H1 (cell line): Measurements from ENCODE around the gene ABHD16A. TPM values are rescaled to one million over a fixed set of nuclear protein-coding genes. Genes with fewer than 3 reads are reported as not detected.

ENCODE experiments used
- CTCF ChIA-PET: fragments of 300-600 bp; sonication (Branson Sonifier 250); formaldehyde crosslinking; loops from one replicate; lab custom pipeline; 2021; ENCODE audit not compliant: partially characterized antibody; lab: Charles Lee
- POLR2A ChIA-PET: fragments of 300-600 bp; sonication (Branson Sonifier 250); formaldehyde crosslinking; loops from one replicate; lab custom pipeline; 2021; ENCODE audit warnings: inconsistent platforms; ENCODE audit not compliant: partially characterized antibody; lab: Charles Lee
- DNase-seq, 2 experiments: peaks; one replicate each; pipeline versions ENCODE4 v3.0.0 to v3.0.0-alpha.2; 2010 to 2022; ENCODE audit warnings: low spot score in 2 of 2, low read depth in 1 of 2, mixed read lengths in 1 of 2
- FAIRE-seq: peaks from 2 replicates; lab custom pipeline; 2011; peaks lifted over from hg19 to GRCh38; lab: Jason Lieb, UNC
- H2AFZ ChIP-seq: 2 replicates; pipeline ENCODE4 v1.8.1; 2012; ENCODE audit warnings: low read length, inconsistent platforms
- H2AK5ac ChIP-seq: 2 replicates; pipeline ENCODE4 v1.6.1; 2013; ENCODE audit warnings: low read depth, low read length
- H2BK120ac ChIP-seq: replicated peaks from 2 replicates; pipeline ENCODE3; 2013; ENCODE audit warnings: low read depth, low read length, inconsistent platforms
- H2BK12ac ChIP-seq: 2 replicates; pipeline ENCODE4 v1.6.1; 2013; ENCODE audit warnings: low read depth, low read length
- H2BK15ac ChIP-seq: 2 replicates; pipeline ENCODE4 v1.6.1; 2013; ENCODE audit warnings: low read length
- H2BK20ac ChIP-seq: 2 replicates; pipeline ENCODE4 v1.6.1; 2013; ENCODE audit warnings: low read length
- H2BK5ac ChIP-seq: 2 replicates; pipeline ENCODE4 v1.6.1; 2013; ENCODE audit warnings: low read depth, low read length
- H3K14ac ChIP-seq: 2 replicates; pipeline ENCODE4 v1.6.1; 2013; ENCODE audit warnings: inconsistent platforms; ENCODE audit not compliant: insufficient read length
- H3K18ac ChIP-seq: 2 replicates; pipeline ENCODE4 v1.6.1; 2013; ENCODE audit warnings: low read length; ENCODE audit errors: extremely low read depth
- H3K23ac ChIP-seq: 2 replicates; pipeline ENCODE4 v1.6.1; 2013; ENCODE audit warnings: inconsistent platforms; ENCODE audit not compliant: insufficient read length
- H3K23me2 ChIP-seq: 2 replicates; pipeline ENCODE4 v1.6.1; 2013; ENCODE audit warnings: low read depth, low read length
- H3K27ac ChIP-seq: 2 replicates; pipeline ENCODE4 v1.6.1; 2011; ENCODE audit warnings: low read depth, low read length, inconsistent platforms
- H3K27me3 ChIP-seq, 4 experiments: replicated peaks in 1 of 4; 1 replicate in 1 of 4; 2 replicates in 3 of 4; pipeline versions ENCODE4 v1.6.1 to v1.8.1; 2011 to 2013; ENCODE audit warnings: low read length in 3 of 4, mild to moderate bottlenecking in 3 of 4, inconsistent platforms in 2 of 4, mixed read lengths in 2 of 4, moderate library complexity in 1 of 4; ENCODE audit not compliant: control insufficient read depth in 3 of 4, insufficient read depth in 3 of 4; ENCODE audit errors: extremely low read depth in 1 of 4
- H3K36me3 ChIP-seq, 4 experiments: 2 replicates each; pipeline versions ENCODE4 v1.6.1 to v1.8.1; 2011 to 2013; ENCODE audit warnings: mild to moderate bottlenecking in 4 of 4, low read length in 3 of 4, moderate library complexity in 2 of 4, control low read depth in 1 of 4, inconsistent platforms in 1 of 4; ENCODE audit not compliant: insufficient read depth in 4 of 4, control insufficient read depth in 2 of 4
- H3K4ac ChIP-seq: replicated peaks from 2 replicates; pipeline ENCODE3; 2013; ENCODE audit warnings: low read length, low read depth, mixed read lengths, inconsistent platforms; ENCODE audit not compliant: insufficient read length
- H3K4me1 ChIP-seq, 4 experiments: replicated peaks in 1 of 4; 1 replicate in 1 of 4; 2 replicates in 3 of 4; pipeline versions ENCODE4 v1.6.1 to v1.8.1; 2011 to 2013; ENCODE audit warnings: low read length in 3 of 4, inconsistent platforms in 2 of 4, mixed read lengths in 1 of 4; ENCODE audit not compliant: insufficient read depth in 4 of 4, control insufficient read depth in 3 of 4
- H3K4me2 ChIP-seq, 2 experiments: 2 replicates each; pipeline versions ENCODE4 v1.6.1 to v1.8.1; 2011 to 2013; ENCODE audit warnings: low read depth in 2 of 2, low read length in 2 of 2, control low read depth in 1 of 2, inconsistent platforms in 1 of 2, mild to moderate bottlenecking in 1 of 2; ENCODE audit not compliant: insufficient read depth in 1 of 2
- H3K4me3 ChIP-seq, 4 experiments: fragments of 200-600, 300-600 bp in 1 of 4; sonication (generic), shearing (Covaris generic), sonication (Bioruptor Twin) in 1 of 4; 2 replicates each; pipeline versions ENCODE4 v1.5.1 to v1.8.1; 2011 to 2016; ENCODE audit warnings: low read length in 4 of 4, low read depth in 3 of 4, control low read depth in 2 of 4, inconsistent platforms in 2 of 4, mild to moderate bottlenecking in 2 of 4, mixed read lengths in 1 of 4, moderate library complexity in 1 of 4; ENCODE audit not compliant: insufficient read depth in 2 of 4; ENCODE audit errors: extremely low read depth in 1 of 4
- H3K56ac ChIP-seq: replicated peaks from 2 replicates; pipeline ENCODE3; 2013; ENCODE audit warnings: low read depth, mild to moderate bottlenecking, mixed read lengths, low read length, inconsistent platforms; ENCODE audit not compliant: insufficient read length
- H3K79me1 ChIP-seq: 2 replicates; pipeline ENCODE4 v1.6.1; 2013; ENCODE audit warnings: low read depth, low read length, control low read depth
- H3K79me2 ChIP-seq, 2 experiments: 2 replicates each; pipeline versions ENCODE4 v1.6.1 to v1.8.1; 2012 to 2013; ENCODE audit warnings: low read length in 2 of 2, mild to moderate bottlenecking in 2 of 2, inconsistent platforms in 1 of 2; ENCODE audit not compliant: insufficient read depth in 2 of 2, control insufficient read depth in 1 of 2
- H3K9ac ChIP-seq, 4 experiments: replicated peaks in 1 of 4; 1 replicate in 1 of 4; 2 replicates in 3 of 4; pipeline versions ENCODE4 v1.6.1 to v1.8.1; 2011 to 2013; ENCODE audit warnings: low read depth in 3 of 4, low read length in 3 of 4, control low read depth in 2 of 4, mild to moderate bottlenecking in 2 of 4, moderate library complexity in 2 of 4, inconsistent platforms in 1 of 4; ENCODE audit errors: extremely low read depth in 1 of 4
- H3K9me3 ChIP-seq, 2 experiments: 2 replicates each; pipeline versions ENCODE4 v1.6.1 to v1.8.1; 2012 to 2013; ENCODE audit warnings: mild to moderate bottlenecking in 2 of 2, moderate library complexity in 2 of 2, control low read depth in 1 of 2, inconsistent platforms in 1 of 2, low read depth in 1 of 2, low read length in 1 of 2, mixed read lengths in 1 of 2; ENCODE audit not compliant: insufficient read depth in 2 of 2
- H4K20me1 ChIP-seq, 2 experiments: replicated peaks in 1 of 2; 2 replicates each; pipeline versions ENCODE3 to v1.8.1; 2011 to 2013; ENCODE audit warnings: inconsistent platforms in 2 of 2, low read length in 2 of 2, mild to moderate bottlenecking in 1 of 2; ENCODE audit not compliant: insufficient read depth in 2 of 2, control insufficient read depth in 1 of 2
- H4K5ac ChIP-seq: 2 replicates; pipeline ENCODE4 v1.6.1; 2013; ENCODE audit warnings: low read length, low read depth, mixed read lengths, inconsistent platforms; ENCODE audit not compliant: insufficient read length
- H4K8ac ChIP-seq: 2 replicates; pipeline ENCODE4 v1.8.0; 2013; ENCODE audit warnings: mild to moderate bottlenecking, moderate library complexity, low read length, inconsistent platforms; ENCODE audit not compliant: insufficient read depth; ENCODE audit errors: extremely low read depth
- H4K91ac ChIP-seq: replicated peaks from 2 replicates; pipeline ENCODE3; 2013; ENCODE audit warnings: low read length, mixed read lengths, inconsistent platforms; ENCODE audit not compliant: insufficient read length
- CBX8 ChIP-seq: fragments of 300-800, 300-1000 bp; sonication (generic); IDR thresholded peaks from 2 replicates; pipeline ENCODE4 v1.7.1; 2016; ENCODE audit warnings: low read depth, low read length, borderline replicate concordance
- CHD1 ChIP-seq: IDR thresholded peaks from 2 replicates; pipeline ENCODE4 v1.6.1; 2012; ENCODE audit warnings: low read depth, low read length, improper control_type of control experiment
- CREB1 ChIP-seq: IDR thresholded peaks from 2 replicates; pipeline ENCODE4 v1.6.1; 2012; ENCODE audit warnings: inconsistent platforms
- EP300 ChIP-seq, 2 experiments: IDR thresholded peaks; 1 replicate in 1 of 2; 2 replicates in 1 of 2; pipeline ENCODE4 v1.6.1; 2011 to 2012; ENCODE audit warnings: low read depth in 2 of 2, low read length in 2 of 2, mild to moderate bottlenecking in 2 of 2, borderline replicate concordance in 1 of 2, inconsistent platforms in 1 of 2, moderate library complexity in 1 of 2
- GTF2F1 ChIP-seq: IDR thresholded peaks from 2 replicates; pipeline ENCODE4 v1.6.1; 2012; ENCODE audit warnings: low read depth, low read length, improper control_type of control experiment, borderline replicate concordance
- POLR2A ChIP-seq, 2 experiments: IDR thresholded peaks; 1 replicate in 1 of 2; 2 replicates in 1 of 2; pipeline ENCODE4 v1.6.1; 2011; ENCODE audit warnings: low read depth in 2 of 2, low read length in 2 of 2, mild to moderate bottlenecking in 2 of 2; ENCODE audit errors: control extremely low read depth in 1 of 2
- RAD21 ChIP-seq, 2 experiments: IDR thresholded peaks in 1 of 2; conservative IDR thresholded peaks in 1 of 2; 2 replicates each; pipeline ENCODE4 v1.6.1; 2011; ENCODE audit warnings: low read depth in 2 of 2, low read length in 2 of 2, improper control_type of control experiment in 1 of 2, inconsistent platforms in 1 of 2, mild to moderate bottlenecking in 1 of 2, moderate library complexity in 1 of 2
- RNF2 ChIP-seq: fragments of 200-900, 300-1000 bp; sonication (generic); IDR thresholded peaks from 2 replicates; pipeline ENCODE4 v1.7.1; 2016; ENCODE audit warnings: borderline replicate concordance, low read depth, mild to moderate bottlenecking, antibody characterized with exemption, low read length; ENCODE audit not compliant: poor library complexity, severe bottlenecking; ENCODE audit errors: missing control alignments
- SAP30 ChIP-seq: fragments of 300-600 bp; sonication (generic); IDR thresholded peaks from 2 replicates; pipeline ENCODE4 v1.7.1; 2012; ENCODE audit warnings: low read length, moderate library complexity, mild to moderate bottlenecking, inconsistent platforms; ENCODE audit not compliant: insufficient read depth, insufficient replicate concordance
- TAF1 ChIP-seq: IDR thresholded peaks from 2 replicates; pipeline ENCODE4 v1.6.1; 2011; ENCODE audit warnings: mild to moderate bottlenecking, low read depth, low read length
- YY1 ChIP-seq: IDR thresholded peaks from 2 replicates; pipeline ENCODE4 v1.6.1; 2011; ENCODE audit warnings: low read depth, mild to moderate bottlenecking, low read length
- ZNF274 ChIP-seq: IDR thresholded peaks from 2 replicates; pipeline ENCODE4 v1.7.0; 2012; ENCODE audit warnings: low read length, borderline replicate concordance; ENCODE audit errors: extremely low read depth
- WGBS, 2 experiments: shearing (Covaris generic) in 1 of 2; methylation state at CpG; one replicate each; pipeline versions ENCODE4 v1.1.6 to v1.1.7; 2013 to 2015; ENCODE audit warnings: low lambda C conversion rate in 2 of 2, mixed read lengths in 2 of 2, inconsistent platforms in 1 of 2, low coverage in 1 of 2, missing lambda C conversion rate in 1 of 2; ENCODE audit not compliant: insufficient replicate concordance in 2 of 2, insufficient coverage in 1 of 2, insufficient read length in 1 of 2; ENCODE audit errors: extremely low coverage in 1 of 2, missing lambda C conversion rate in 1 of 2; 5-methylcytosine and 5-hydroxymethylcytosine counted together
- polyA plus RNA-seq, 7 experiments: library from polyadenylated mRNA; depleted of rRNA in 3 of 7; stranded (reverse) in 5 of 7; unstranded in 2 of 7; fragments of >200 nt in 5 of 7; fragments of 200-250 nt in 2 of 7; gene quantifications; 1 replicate in 5 of 7; 2 replicates in 1 of 7; 4 replicates in 1 of 7; pipeline versions ENCODE4 v1.2.1 to v1.2.3, GENCODE V29; 2011 to 2013; ENCODE audit warnings: missing spikeins in 2 of 7, mixed read lengths in 2 of 7
- total RNA-seq: library from RNA; stranded (reverse); fragmentation: NEBNext Ultra II Directional; extraction: Animal tissue kit (Norgen Biotek cat#: 25700); gene quantifications from 2 replicates; pipeline ENCODE4 v1.2.1, GENCODE V29; 2021
- TF ChIP-seq, protein P1 (sequence below): IDR thresholded peaks from 2 replicates; pipeline ENCODE4 v1.6.1; 2011; ENCODE audit warnings: low read length, improper control_type of control experiment

The ABHD16A gene
- total and polyA plus RNA-seq, 2 of the 8 experiments (the other 6 are each of a cell fraction or from before 2014, with no cell fraction given): 32.9 to 40.2 TPM

DNA sequence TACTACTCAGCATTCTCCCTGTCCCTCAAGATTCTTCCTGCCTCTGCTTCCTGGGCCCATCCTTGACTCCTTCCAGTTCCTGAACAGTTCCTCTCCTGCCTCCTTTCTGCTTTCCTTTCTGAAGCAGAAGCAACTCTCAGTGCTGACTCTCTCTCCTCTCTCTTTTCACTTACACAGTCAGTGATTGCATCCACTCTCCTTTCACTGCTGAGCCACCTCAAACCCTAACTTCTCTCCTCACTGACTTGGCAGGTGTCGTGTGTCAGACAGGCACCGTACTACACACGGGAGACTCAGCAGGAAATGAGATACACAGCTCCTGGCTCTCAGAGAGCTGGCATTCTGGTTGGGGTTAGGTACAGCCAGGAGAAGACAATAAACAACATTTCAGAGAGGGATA is 5.6 kb downstream of the ABHD16A start:
- H2BK15ac ChIP-seq: no peak overlapping the region
- no peak for DNase-seq
- H3K18ac ChIP-seq: no peak overlapping the region
- no peak overlapping the region for H3K4me3 ChIP-seq
- H3K79me1 ChIP-seq: peaks cover 6% of the 10 kb centered on the region
- H4K91ac ChIP-seq: no peak overlapping the region
- H3K9me3 ChIP-seq: no peaks in the 10 kb centered on the region
- H3K23ac ChIP-seq: no peak overlapping the region
- H2BK12ac ChIP-seq: no peak overlapping the region
- H2BK5ac ChIP-seq: no peak overlapping the region; the same call in 1 of the 2 replicates
- no peak overlapping the region for H3K9ac ChIP-seq
- H3K23me2 ChIP-seq: peaks cover 6% of the 10 kb centered on the region; the same call in 1 of the 2 replicates
- ChIA-PET CTCF (no interaction called here), POLR2A (no interaction called here)
- 90% methylated on average over 3 of the region's 3 CpGs; no CpG with 5 or more reads in 1 of the 2 experiments for WGBS, 2 experiments
- H3K79me2 ChIP-seq: peaks cover 0 to 7% of the 10 kb centered on the region in 2 experiments; a peak in 2 of 4 replicates
- H2BK120ac ChIP-seq: no peak overlapping the region
- H3K14ac ChIP-seq: no peak overlapping the region
- no peak overlapping the region for H3K27ac ChIP-seq
- H2AK5ac ChIP-seq: no peak overlapping the region
- no peak overlapping the region for H3K4ac ChIP-seq
- peaks cover 2 to 8% (median 5%) of the 10 kb centered on the region in 4 experiments; a peak in 4 of 8 replicates for H3K36me3 ChIP-seq
- H4K8ac ChIP-seq: no peak overlapping the region
- H2BK20ac ChIP-seq: no peak overlapping the region
- no peak overlapping the region for H3K56ac ChIP-seq
- H3K4me1 ChIP-seq: peaks cover 2 to 5% (median 3%) of the 10 kb centered on the region in 4 experiments; a peak in 4 of 7 replicates
- H3K4me2 ChIP-seq: no peak overlapping the region
- H2AFZ ChIP-seq: no peak overlapping the region
- no peak for FAIRE-seq
- H4K5ac ChIP-seq: no peak overlapping the region
- H3K27me3 ChIP-seq: no peaks in the 10 kb centered on the region
- H4K20me1 ChIP-seq: no peaks in the 10 kb centered on the region
- TF ChIP-seq CHD1 (no peak), YY1 (no peak), GTF2F1 (no peak), CBX8 (no peak), SAP30 (no peak), RNF2 (no peak), EP300 (IDR thresholded peaks at IDR 0.05; ENCODE audit: borderline replicate concordance in 1 of 2, low read depth in 2 of 2, low read length in 2 of 2) (no peak), ZNF274 (no peak), POLR2A (IDR thresholded peaks at IDR 0.05; ENCODE audit: control extremely low read depth in 1 of 2, low read depth in 2 of 2, low read length in 2 of 2) (no peak), CREB1 (no peak), TAF1 (no peak), RAD21 (IDR thresholded peaks at IDR 0.05 in 1 of 2, conservative IDR thresholded peaks at IDR 0.05 in 1 of 2; ENCODE audit: low read depth in 2 of 2, low read length in 2 of 2) (no peak)
- TF ChIP-seq, protein P1, sequence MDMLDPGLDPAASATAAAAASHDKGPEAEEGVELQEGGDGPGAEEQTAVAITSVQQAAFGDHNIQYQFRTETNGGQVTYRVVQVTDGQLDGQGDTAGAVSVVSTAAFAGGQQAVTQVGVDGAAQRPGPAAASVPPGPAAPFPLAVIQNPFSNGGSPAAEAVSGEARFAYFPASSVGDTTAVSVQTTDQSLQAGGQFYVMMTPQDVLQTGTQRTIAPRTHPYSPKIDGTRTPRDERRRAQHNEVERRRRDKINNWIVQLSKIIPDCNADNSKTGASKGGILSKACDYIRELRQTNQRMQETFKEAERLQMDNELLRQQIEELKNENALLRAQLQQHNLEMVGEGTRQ: no peak
